Pancreas (tissue), 10 donors: ENCODE measurements around the gene STN1. TPM values are rescaled to one million over a fixed set of nuclear protein-coding genes. Genes with fewer than 3 reads are reported as not detected.

Experiments used
- ATAC-seq, 4 donors: fragments of 200-7000 bp; cut with Tn5 transposase; one replicate each; pipeline versions ENCODE4 v1.8.0 to v1.9.1; 2020; ENCODE audit warnings: mild to moderate bottlenecking in 4 of 4, moderate library complexity in 4 of 4
- DNase-seq, 6 donors: peaks; one replicate each; pipeline ENCODE4 v3.0.0-alpha.2; 2020
- FAIRE-seq: peaks from 2 replicates; lab custom pipeline; 2012; peaks lifted over from hg19 to GRCh38; lab: Jason Lieb, UNC
- H3K27ac ChIP-seq, 4 donors: fragments of 200-600 bp; sonication (generic); 1 replicate in 3 of 4; 2 replicates in 1 of 4; pipeline versions ENCODE4 v1.5.0 to v1.8.0; 2020
- H3K27me3 ChIP-seq, 4 donors: fragments of 200-600 bp; one replicate each; pipeline ENCODE4 v1.8.0; 2021
- H3K36me3 ChIP-seq, 3 donors: fragments of 200-600 bp; sonication (generic) in 1 of 3; one replicate each; pipeline versions ENCODE4 v1.5.0 to v1.8.0; 2020 to 2021
- H3K4me1 ChIP-seq, 3 donors: fragments of 200-600 bp; one replicate each; pipeline ENCODE4 v1.8.0; 2021
- H3K4me3 ChIP-seq, 4 donors: fragments of 200-600 bp; sonication (generic) in 2 of 4; one replicate each; pipeline versions ENCODE4 v1.5.0 to v1.8.0; 2020 to 2021
- H3K9me3 ChIP-seq, 4 donors: fragments of 200-600 bp; one replicate each; pipeline ENCODE4 v1.8.0; 2021
- CTCF ChIP-seq, 4 donors: fragments of 200-600 bp; sonication (generic) in 3 of 4; IDR thresholded peaks; one replicate each; pipeline versions ENCODE4 v1.5.0 to v1.8.0; 2021; ENCODE audit warnings: antibody characterized with exemption in 4 of 4
- WGBS, 2 donors: extraction: QIAGEN DNeasy Blood & Tissue Kit; methylation state at CpG; one replicate each; pipeline ENCODE4 v1.1.7; 2013; 5-methylcytosine and 5-hydroxymethylcytosine counted together
- intact Hi-C, 3 donors: fragments of 100-400 bp; cut with DNase I; formaldehyde crosslinking; loops; one replicate each; pipeline versions ENCODE4 v1.11.1 to v1.14.2; 2022
- polyA plus RNA-seq, 2 donors: library from polyadenylated mRNA; stranded (reverse); fragments of 200-250 nt; gene quantifications; one replicate each; pipeline ENCODE4 v1.2.3, GENCODE V29; 2013
- total RNA-seq, 6 donors: library from RNA; stranded (reverse); fragmentation: NEBNext Ultra II Directional in 4 of 6; extraction: Animal tissue kit (Norgen Biotek cat#: 25700) in 4 of 6; gene quantifications; one replicate each; pipeline versions ENCODE4 v1.2.1 to v1.2.4, GENCODE V29; 2021 to 2023
- donor health status: healthy with polysubstance abuse.
- donor health status: DM: no; HTN: no; CAD: no; lungs with moderate emphysema.
- donor health status: DM: no; HTN: no; CAD: no.
- donor health status: control.
- donor health status: control.
- donor health status: Bipolar disorder and iron deficiency.
- donor health status: DM: yes; HTN: yes; CAD: no.
- donor health status: DM: no; HTN: no; CAD: no.
- donor health status: DM: no; HTN: no; CAD: no.
- donor health status: DM: yes; HTN: yes; CAD: no.

The STN1 gene
- total and polyA plus RNA-seq, 8 donors: 7.0 to 15.9 (median 13.3) TPM

- no peak overlapping the region for H3K4me3 ChIP-seq
- H3K36me3 ChIP-seq: no peaks in the 10 kb centered on the region
- FAIRE-seq (no peak), ATAC-seq (peak; percentile 62 to 80 (median 72)), DNase-seq (peak in 5 of 6 donors; percentile 38 to 64 (median 50))
- TF ChIP-seq CTCF (IDR thresholded peaks at IDR 0.05): no peak
- H3K4me1 ChIP-seq: peaks cover 5 to 16% (median 8%) of the 10 kb centered on the region in 3 donors
- H3K27ac ChIP-seq: peak overlapping the region in 3 of 4 donors; percentile 33 to 74 (median 57)
- no peaks in the 10 kb centered on the region for H3K27me3 ChIP-seq
- intact Hi-C loops: loop anchor here in 1 of 3 donors (10.0 kb wide), 1 partner anchor 119 kb away; no protein-coding TSS in a partner anchor
- no peaks in the 10 kb centered on the region for H3K9me3 ChIP-seq
- 32% methylated on average over 6 of the region's 6 CpGs for WGBS, 2 donors
Measured at GRCh38 chr10:103843854-103844570, 74.0 kb downstream of the STN1 start.

GRCh38 chr10:103843045-103843444 is 74.9 kb downstream of the STN1 start:
- TF ChIP-seq CTCF (IDR thresholded peaks at IDR 0.05): no peak
- 45 to 48% methylated on average over 3 of the region's 3 CpGs for WGBS, 2 donors
- DNase-seq: no peak
- Histone ChIP-seq H3K27ac (peak overlapping the region in 2 of 4 donors; percentile 57 to 74), H3K9me3 (no peaks in the 10 kb centered on the region), H3K36me3 (no peaks in the 10 kb centered on the region), H3K27me3 (no peaks in the 10 kb centered on the region), H3K4me1 (peaks cover 5 to 16% (median 8%) of the 10 kb centered on the region in 3 donors), H3K4me3 (no peak overlapping the region)
- ATAC-seq: no peak
- intact Hi-C loops: loop anchor here in 1 of 3 donors (10.0 kb wide), 1 partner anchor 118 kb away; no protein-coding TSS in a partner anchor
- FAIRE-seq: no peak

- TF ChIP-seq CTCF (IDR thresholded peaks at IDR 0.05): no peak
- H3K27ac ChIP-seq: peak overlapping the region in 2 of 4 donors; percentile 57 to 74
- H3K36me3 ChIP-seq: no peaks in the 10 kb centered on the region
- H3K4me3 ChIP-seq: no peak overlapping the region
- 15 to 16% methylated on average over 6 to 7 of the region's 7 CpGs for WGBS, 2 donors
- H3K27me3 ChIP-seq: no peaks in the 10 kb centered on the region
- FAIRE-seq: peak; percentile 63
- no peak for DNase-seq
- ATAC-seq: peak; percentile 30 to 61 (median 44)
- H3K9me3 ChIP-seq: no peaks in the 10 kb centered on the region
- H3K4me1 ChIP-seq: peaks cover 5 to 16% (median 8%) of the 10 kb centered on the region in 3 donors
- intact Hi-C loops: loop anchor here in 1 of 3 donors (10.0 kb wide), 1 partner anchor 118 kb away; no protein-coding TSS in a partner anchor
Measured at GRCh38 chr10:103842605-103843004, 75.4 kb downstream of the STN1 start.

GRCh38 chr10:103841519-103841918 is 76.5 kb downstream of the STN1 start:
- WGBS, 2 donors: 88 to 89% methylated on average over 7 of the region's 7 CpGs

More at GRCh38 chr10:103841519-103841918, 76.5 kb downstream of the STN1 start:
- H3K27ac ChIP-seq: peak overlapping the region in 1 of 4 donors; percentile 64
- ATAC-seq (no peak), DNase-seq (no peak), FAIRE-seq (no peak)
- H3K27me3 ChIP-seq: no peaks in the 10 kb centered on the region
- no peaks in the 10 kb centered on the region for H3K36me3 ChIP-seq
- no peaks in the 10 kb centered on the region for H3K9me3 ChIP-seq
- intact Hi-C loops: loop anchor here in 1 of 3 donors (10.0 kb wide), 1 partner anchor 117 kb away; no protein-coding TSS in a partner anchor
- peaks cover 5 to 16% (median 8%) of the 10 kb centered on the region in 3 donors for H3K4me1 ChIP-seq
- no peak for TF ChIP-seq CTCF (IDR thresholded peaks at IDR 0.05)
- H3K4me3 ChIP-seq: no peak overlapping the region
